WERI-Rb-1 (cell line): ENCODE measurements around the gene TSR1.

ENCODE experiments used
- DNase-seq: peaks from one replicate; pipeline ENCODE4 v3.0.0-alpha.2; 2020
- H3K27ac ChIP-seq: fragments of 250-450 bp; sonication (Bioruptor Pico); 2 replicates; pipeline ENCODE4 v1.5.1; 2020; ENCODE audit warnings: mild to moderate bottlenecking, moderate library complexity
- H3K27me3 ChIP-seq: fragments of 250-450 bp; sonication (Bioruptor Pico); 2 replicates; pipeline ENCODE4 v1.5.1; 2021; ENCODE audit warnings: mild to moderate bottlenecking, low read depth, moderate library complexity; ENCODE audit not compliant: insufficient read depth, severe bottlenecking
- H3K36me3 ChIP-seq: fragments of 250-450 bp; sonication (Bioruptor Pico); 2 replicates; pipeline ENCODE4 v1.5.1; 2020; ENCODE audit warnings: mild to moderate bottlenecking, moderate library complexity
- H3K4me3 ChIP-seq: 2 replicates; pipeline ENCODE4 v1.5.1; 2011; ENCODE audit warnings: low read depth, mild to moderate bottlenecking, control low read depth, low read length
- H3K9me3 ChIP-seq: fragments of 250-450 bp; sonication (Bioruptor Pico); 2 replicates; pipeline ENCODE4 v1.5.1; 2021; ENCODE audit warnings: mild to moderate bottlenecking, moderate library complexity; ENCODE audit not compliant: severe bottlenecking
- CTCF ChIP-seq: IDR thresholded peaks from 2 replicates; pipeline ENCODE4 v1.5.1; 2011; ENCODE audit warnings: low read depth, mild to moderate bottlenecking, control low read depth, inconsistent platforms, low read length

TSR1 gene

GRCh38 chr17:2374549-2375285 is 38.5 kb upstream of the TSR1 start:
- Histone ChIP-seq H3K27ac (no peak overlapping the region), H3K27me3 (no peaks in the 10 kb centered on the region), H3K36me3 (peaks cover 37% of the 10 kb centered on the region), H3K4me3 (no peak overlapping the region), H3K9me3 (no peaks in the 10 kb centered on the region)
- DNase-seq, result no peak
- no peak for TF ChIP-seq CTCF

- H3K9me3 ChIP-seq, result no peaks in the 10 kb centered on the region
- no peak overlapping the region for H3K4me3 ChIP-seq
- peaks cover 27% of the 10 kb centered on the region for H3K36me3 ChIP-seq
- TF ChIP-seq CTCF, result no peak
- H3K27me3 ChIP-seq, result no peaks in the 10 kb centered on the region
- DNase-seq, result no peak
- H3K27ac ChIP-seq, result no peak overlapping the region
Observed at GRCh38 chr17:2373179-2373578, 36.9 kb upstream of the TSR1 start.

GRCh38 chr17:2372681-2373080 is 36.4 kb upstream of the TSR1 start:
- Histone ChIP-seq H3K9me3 (no peaks in the 10 kb centered on the region), H3K4me3 (no peak overlapping the region), H3K27ac (no peak overlapping the region), H3K36me3 (peaks cover 24% of the 10 kb centered on the region), H3K27me3 (no peaks in the 10 kb centered on the region)
- no peak for DNase-seq
- TF ChIP-seq CTCF, result no peak

- no peak for TF ChIP-seq CTCF
- Histone ChIP-seq H3K27me3 (no peaks in the 10 kb centered on the region), H3K27ac (no peak overlapping the region), H3K4me3 (no peak overlapping the region), H3K36me3 (peaks cover 25% of the 10 kb centered on the region), H3K9me3 (no peaks in the 10 kb centered on the region)
- no peak for DNase-seq
Observed at GRCh38 chr17:2372180-2372579, 35.9 kb upstream of the TSR1 start.

GRCh38 chr17:2371183-2372130 is 35.2 kb upstream of the TSR1 start:
- peaks cover 19% of the 10 kb centered on the region for H3K36me3 ChIP-seq
- H3K4me3 ChIP-seq, result no peak overlapping the region
- H3K27me3 ChIP-seq, result no peaks in the 10 kb centered on the region
- no peak overlapping the region for H3K27ac ChIP-seq
- no peaks in the 10 kb centered on the region for H3K9me3 ChIP-seq
- no peak for TF ChIP-seq CTCF
- no peak for DNase-seq
